ENCODE measurements around the gene SYCP2L.
"Not testable (repeated sequence)": the region's sequence is repeated elsewhere in the genome, so short reads cannot be mapped to it uniquely, and the experiment has no call there.

SYCP2L gene

GRCh38 chr6:10961837-10962236 is 75.0 kb downstream of the SYCP2L start:
- no peak for DNase-seq

DNA sequence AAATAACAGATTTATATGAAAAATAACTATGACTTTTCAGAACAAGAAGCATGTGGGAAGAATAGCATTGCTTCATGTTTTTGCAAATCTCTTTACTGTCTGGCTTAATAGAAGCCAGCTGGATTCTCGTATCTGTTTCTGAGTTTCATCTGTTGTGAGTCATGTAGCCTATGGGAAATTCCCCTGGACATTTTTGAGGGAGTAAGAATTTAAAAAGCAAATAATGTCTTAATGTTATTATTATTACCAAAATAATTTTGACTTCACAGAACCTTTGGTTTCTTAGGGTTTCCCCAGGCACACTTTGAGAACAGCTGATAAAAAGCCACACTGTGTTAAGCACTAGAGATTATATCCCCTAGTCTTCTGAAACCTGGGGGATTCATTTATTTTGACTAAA is 75.8 kb downstream of the SYCP2L start:
- no peak for DNase-seq

DNA sequence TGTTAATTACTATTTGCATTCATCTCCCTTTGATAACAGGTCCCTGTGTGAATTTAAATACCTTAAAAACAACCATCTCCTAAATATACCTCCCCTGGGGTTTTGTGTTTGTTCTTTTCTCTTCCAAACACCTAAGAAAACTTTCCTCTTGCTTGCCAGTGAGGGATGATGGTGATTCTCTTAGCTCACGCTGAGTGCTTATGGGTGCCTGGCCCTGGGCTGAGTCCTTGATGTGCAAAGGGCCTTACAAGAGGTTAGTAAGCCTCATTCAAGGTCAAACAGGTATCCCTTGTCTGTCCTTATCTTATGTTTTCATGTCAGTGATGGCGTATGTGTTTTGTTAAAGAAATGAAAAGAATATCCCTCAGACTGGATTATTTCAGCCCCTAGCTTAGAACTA is 76.3 kb downstream of the SYCP2L start:
- no peak for DNase-seq

DNA sequence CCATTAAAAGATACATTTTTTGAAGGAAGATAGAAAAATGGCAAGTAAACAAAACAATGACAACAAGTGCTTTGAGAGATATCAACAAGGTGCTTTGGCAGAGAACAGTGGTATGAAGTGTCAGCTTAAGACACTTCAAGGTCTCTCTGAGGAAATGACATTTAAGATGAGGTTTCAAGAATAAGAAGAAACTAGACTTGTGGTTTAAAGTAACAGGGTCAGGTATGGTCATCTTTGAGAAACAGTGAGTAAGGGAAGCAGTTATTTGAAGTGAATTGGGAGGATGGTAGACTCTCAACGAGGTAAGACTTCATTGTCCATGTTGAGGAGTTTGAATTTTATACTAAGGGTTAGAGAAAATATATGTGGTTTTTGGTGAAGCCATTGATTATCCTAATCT is 77.8 kb downstream of the SYCP2L start:
- no peak for DNase-seq

DNA sequence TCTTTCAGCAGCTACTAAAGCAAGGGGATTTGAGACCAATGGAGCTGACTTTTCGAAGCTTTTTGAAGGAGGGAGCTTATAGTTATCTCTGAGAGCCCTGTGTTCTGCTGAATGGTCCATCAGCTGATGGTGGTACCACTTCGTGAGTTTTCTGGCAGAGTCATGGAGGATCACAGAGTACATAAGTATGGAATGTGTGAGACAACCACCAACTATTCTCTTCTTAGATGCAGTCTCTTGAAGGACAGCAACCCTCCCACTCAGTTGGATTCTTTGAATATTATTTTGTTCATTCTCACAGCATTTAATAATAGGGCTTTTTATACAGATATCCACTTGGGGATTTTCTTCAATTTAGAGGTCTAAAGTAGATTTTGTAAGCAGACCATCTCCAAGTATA is 81.9 kb downstream of the SYCP2L start:
- no peak for DNase-seq

DNA sequence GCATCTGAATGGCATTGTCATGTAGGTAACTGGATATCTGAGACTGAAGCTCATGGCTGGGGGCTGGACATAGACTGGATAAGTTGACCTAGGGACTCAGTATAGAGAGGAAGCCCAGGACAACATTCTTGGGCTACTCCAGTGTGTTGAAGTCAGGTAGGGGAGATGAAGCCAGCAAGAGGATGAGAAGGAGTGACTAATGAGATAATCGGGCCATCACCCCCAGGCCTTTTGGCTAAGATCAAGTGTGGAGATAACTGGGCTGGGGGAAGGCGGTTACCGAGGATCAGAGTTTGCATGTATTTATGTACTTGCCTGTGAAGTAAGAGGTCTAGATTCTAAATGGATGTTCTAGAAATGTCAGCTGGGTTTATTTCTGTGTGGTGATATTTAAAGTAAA is 83.9 kb downstream of the SYCP2L start:
- DNase-seq, result no peak

DNA sequence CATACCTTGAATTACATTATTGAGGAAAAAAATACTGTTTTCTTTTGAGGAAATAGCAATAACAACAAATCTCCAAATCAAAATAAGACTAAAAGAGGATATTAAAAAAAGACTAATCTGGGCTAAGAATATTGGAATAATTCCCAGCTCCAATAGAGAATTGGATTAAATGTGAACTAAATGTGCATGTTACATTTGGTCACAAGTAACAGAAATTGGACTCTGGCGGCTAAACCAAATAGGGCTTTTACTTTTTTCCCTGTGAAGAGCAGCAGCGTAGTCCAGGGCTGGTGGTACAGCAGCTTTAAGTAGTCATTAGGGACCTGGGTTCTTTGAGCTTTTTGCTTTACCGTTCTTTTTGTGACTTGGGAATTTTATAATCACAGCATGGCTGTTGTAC is 85.3 kb downstream of the SYCP2L start:
- no peak for DNase-seq

DNA sequence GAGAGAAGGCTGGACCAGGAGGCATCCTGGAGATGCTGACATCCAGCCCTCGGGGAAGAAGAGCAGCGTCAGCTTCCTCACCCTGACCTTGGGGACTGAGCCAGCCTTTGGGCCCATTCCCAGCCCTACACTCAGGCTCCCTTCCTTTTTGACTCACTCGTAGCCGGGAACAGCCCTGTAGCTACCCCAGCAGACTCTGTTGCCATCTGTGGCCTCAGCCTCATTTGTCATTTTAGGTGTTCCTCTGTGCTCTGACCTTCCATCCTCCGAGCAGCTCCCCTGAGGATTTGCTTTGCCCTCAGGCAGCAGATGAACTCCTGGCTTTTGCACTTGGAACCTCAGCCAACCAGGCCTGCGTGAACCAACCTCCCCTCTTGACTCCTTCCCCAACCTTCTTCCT is 89.7 kb downstream of the SYCP2L start:
- DNase-seq, result no peak

GRCh38 chr6:10977231-10977968 is 90.5 kb downstream of the SYCP2L start:
- DNase-seq, result no peak

GRCh38 chr6:10979603-10980002 is 92.8 kb downstream of the SYCP2L start:
- DNase-seq, result no peak

DNA sequence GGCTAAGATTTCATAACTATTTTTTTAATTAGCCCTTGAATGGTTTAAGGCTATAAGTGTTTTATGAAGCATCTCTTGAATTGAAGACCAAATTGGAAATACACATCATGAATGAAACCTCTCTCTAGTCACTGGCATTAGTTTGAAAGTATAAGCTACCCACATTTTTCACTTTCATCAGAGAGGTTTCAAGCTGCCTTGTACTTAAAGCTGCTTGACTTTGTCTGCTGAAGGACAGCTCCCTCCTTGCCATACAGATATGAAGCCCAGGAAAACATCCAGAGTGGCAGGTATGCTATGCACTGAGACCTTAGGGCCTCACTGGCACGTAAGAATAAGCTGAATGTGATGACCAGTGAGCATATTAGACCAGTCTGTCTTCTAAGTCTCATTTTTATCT is 94.6 kb downstream of the SYCP2L start:
- DNase-seq, result no peak

DNA sequence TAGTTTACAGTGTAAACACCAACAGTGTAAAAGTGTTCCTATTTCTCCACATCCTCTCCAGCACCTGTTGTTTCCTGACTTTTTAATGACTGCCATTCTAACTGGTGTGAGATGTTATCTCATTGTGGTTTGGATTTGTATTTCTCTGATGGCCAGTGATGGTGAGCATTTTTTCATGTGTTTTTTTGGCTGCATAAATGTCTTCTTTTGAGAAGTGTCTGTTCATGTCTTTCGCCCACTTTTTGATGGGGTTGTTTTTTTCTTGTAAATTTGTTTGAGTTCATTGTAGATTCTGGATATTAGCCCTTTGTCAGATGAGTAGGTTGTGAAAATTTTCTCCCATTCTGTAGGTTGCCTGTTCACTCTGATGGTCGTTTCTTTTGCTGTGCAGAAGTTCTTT is 98.1 kb downstream of the SYCP2L start:
- DNase-seq, result not testable (repeated sequence)

GRCh38 chr6:10989587-10989986 is 102.7 kb downstream of the SYCP2L start:
- DNase-seq, result no peak

GRCh38 chr6:10991115-10991514 is 104.3 kb downstream of the SYCP2L start:
- no peak for DNase-seq

DNA sequence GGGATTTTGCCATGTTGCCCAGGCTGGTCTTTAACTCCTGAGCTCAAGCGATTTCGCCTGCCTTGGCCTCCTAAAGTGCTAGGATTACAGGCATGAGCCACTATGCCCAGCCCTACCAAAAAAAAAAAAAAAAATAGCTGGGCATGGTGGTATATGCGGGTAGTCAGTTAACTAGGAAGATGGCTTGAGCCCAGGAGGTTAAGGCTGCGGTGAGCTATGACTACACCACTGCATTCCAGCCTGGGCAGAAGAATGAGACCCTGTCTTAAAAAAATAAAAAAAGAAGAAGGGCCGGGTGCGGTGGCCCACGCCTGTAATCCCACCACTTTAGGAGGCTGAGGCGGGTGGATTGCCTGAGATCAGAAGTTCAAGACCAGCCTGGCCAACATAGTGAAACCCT is 107.0 kb downstream of the SYCP2L start:
- no peak for DNase-seq

GRCh38 chr6:10995114-10995707 is 108.4 kb downstream of the SYCP2L start:
- no peak for DNase-seq

GRCh38 chr6:10999994-11000393 is 113.1 kb downstream of the SYCP2L start:
- no peak for DNase-seq

DNA sequence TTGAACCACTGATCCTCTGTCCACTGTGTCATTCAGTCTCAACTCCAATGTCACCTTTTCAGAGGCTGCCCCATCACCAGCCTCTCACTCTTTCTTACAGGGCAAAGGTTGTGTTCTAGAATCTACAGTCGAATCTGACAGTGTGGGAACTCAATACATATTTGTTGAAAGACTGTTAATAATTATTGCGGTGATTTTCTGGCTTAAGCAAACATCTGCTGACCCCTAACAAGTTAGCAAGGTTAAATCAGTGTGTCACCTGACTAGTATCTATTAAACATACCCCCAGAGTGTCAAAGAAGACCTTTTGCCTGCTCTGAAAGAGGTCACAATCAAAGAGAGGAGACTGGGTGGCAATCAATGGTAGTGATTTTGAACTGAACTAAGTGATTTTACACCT is 115.3 kb downstream of the SYCP2L start:
- DNase-seq, result no peak

GRCh38 chr6:11003297-11003696 is 116.4 kb downstream of the SYCP2L start:
- DNase-seq, result not testable (repeated sequence)

DNA sequence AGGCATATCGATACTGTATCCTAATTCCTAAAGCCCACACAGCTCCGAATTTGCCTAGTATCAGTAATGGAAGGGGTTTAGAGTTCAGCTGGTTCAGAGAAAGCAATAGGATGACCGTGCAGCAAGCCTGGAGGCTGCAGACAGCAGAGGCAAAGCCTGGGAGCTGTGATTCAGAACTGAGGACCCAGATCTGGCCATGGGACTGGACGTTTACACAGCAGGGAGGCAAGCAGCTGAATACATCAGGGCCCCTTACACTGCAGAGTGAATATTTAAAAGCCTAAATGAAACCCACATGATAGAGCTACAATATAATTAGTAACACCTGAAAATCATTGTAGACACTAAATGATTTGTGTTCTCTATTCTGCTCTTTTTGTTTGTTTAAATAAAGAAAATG is 119.2 kb downstream of the SYCP2L start:
- DNase-seq, result no peak

DNA sequence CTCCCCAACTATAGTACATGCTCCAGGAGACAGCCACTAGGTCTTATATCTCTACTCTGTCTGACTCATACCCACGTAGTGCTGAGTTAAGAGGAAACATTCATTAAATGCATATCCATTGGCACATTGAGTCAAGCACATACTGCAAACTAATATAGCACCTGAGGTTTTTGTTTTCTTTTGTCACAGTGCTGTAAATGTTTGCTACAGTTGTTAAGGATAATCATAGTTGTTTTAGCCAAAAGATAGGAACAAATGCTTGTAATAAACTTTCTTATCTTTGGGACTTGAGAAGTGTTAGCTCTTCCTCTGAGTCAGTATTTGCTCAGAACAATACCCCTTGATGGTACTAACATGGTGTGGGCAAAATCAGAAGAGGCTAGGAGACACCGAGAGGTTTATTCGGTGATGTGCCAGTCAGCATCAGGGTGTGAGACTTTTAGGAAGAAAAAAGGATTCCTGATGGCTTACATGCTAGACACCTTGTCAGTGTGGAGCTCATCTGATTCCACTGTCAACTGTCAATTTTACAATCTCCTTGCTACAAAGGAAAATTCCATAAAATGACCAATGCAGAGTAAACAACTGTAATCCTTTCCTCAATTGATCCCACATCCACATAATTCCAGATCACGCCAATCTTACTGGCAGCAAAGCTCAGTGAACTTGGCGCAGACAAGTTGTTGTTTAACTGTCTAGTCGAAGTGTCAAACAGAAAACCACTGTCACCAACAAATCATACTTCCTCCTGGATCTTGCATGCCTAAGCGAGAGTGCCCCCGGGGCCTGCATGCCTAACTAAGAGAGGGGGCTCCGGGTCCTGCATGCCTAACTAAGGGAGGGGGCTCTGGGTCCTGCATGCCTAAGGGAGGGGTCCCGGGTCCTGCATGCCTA is 121.1 kb downstream of the SYCP2L start:
- peak; percentile 50 for DNase-seq

DNA sequence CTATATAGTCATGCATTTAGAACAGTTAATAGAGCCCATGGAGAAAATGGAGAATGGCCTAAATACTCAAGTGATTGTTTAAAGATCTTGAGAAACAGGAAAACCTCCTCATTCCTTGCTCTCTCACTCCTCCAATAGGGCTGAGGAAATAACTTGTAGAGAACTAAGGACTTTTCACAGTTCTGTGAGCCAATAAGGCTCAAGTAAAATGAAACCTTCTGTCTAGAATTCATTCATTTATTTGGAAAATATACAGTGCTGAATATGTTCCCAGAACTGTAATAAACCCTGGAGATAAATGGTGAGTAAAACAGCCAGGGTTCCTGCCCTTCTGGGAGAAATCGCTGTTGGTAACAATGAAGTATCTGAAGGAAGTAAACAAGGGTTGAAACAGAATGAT is 122.0 kb downstream of the SYCP2L start:
- DNase-seq, result no peak

GRCh38 chr6:11009353-11009752 is 122.5 kb downstream of the SYCP2L start:
- DNase-seq, result no peak

DNA sequence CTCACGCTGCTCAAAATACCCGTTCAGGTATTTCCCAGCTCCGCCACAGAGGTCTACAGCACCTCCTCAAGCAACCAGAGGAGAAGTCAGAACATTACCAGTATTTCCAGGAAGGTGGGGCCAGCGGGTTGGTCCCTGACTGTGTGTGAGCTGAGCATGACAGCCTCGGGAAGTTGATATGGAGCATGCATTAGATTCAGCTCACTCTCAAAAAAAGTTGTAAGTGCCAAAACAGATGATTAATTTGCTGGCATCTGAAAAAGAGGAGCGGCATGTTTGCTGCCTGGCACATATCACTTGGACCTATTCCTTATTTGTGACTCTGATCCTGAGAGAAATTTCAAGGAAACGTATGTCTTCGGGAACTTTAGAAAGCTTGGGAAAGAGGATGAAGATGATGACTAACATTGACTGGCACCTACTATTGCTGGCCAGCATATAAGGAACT is 125.0 kb downstream of the SYCP2L start:
- no peak for DNase-seq

Data from activated CD4-positive, alpha-beta T cell treated with anti-CD3 and anti-CD28 coated beads, Interleukin-10, Interleukin-2, amounts not matched to agents 100 ng/mL and 50 ng/mL, durations not matched to agents 16 hours and 8 hours (primary cell).